GM21381 (cell line): ENCODE measurements around the gene KRTAP10-10.
"Not testable (repeated sequence)": the region's sequence is repeated elsewhere in the genome, so short reads cannot be mapped to it uniquely, and the experiment has no call there.

Source experiments
- ATAC-seq: cut with Tn5 transposase; IDR thresholded peaks from one replicate; pipeline ENCODE4 v1.9.1; 2021; ENCODE audit warnings: mild to moderate bottlenecking, moderate library complexity; ENCODE audit not compliant: unreplicated experiment

KRTAP10-10 gene

GRCh38 chr21:44637018-44637850 lies at the start of gene KRTAP10-10:
Gene KRTAP10-10, plus strand, starts transcription at chr21:44637356. Its CDS starts 62 bp downstream, at chr21:44637418.
- ATAC-seq = no peak

- ATAC-seq = no peak
These were observed 48.1 kb upstream of the KRTAP10-10 start for GRCh38 chr21:44589094-44589493.

- no peak for ATAC-seq
These were observed 47.4 kb upstream of the KRTAP10-10 start for GRCh38 chr21:44589586-44590305.

GRCh38 chr21:44590311-44590721 lies 46.8 kb upstream of the KRTAP10-10 start:
- no peak for ATAC-seq

- not testable (repeated sequence) for ATAC-seq
These were observed 46.0 kb upstream of the KRTAP10-10 start for GRCh38 chr21:44590897-44591800.

GRCh38 chr21:44591801-44592130 lies 45.4 kb upstream of the KRTAP10-10 start:
- not testable (repeated sequence) for ATAC-seq

GRCh38 chr21:44592446-44593311 lies 44.5 kb upstream of the KRTAP10-10 start, which contains the start of gene KRTAP10-6:
Gene KRTAP10-6, minus strand, starts transcription at chr21:44592505. Its CDS starts 21 bp downstream, at chr21:44592484.
- ATAC-seq = no peak

GRCh38 chr21:44593598-44594405 lies 43.4 kb upstream of the KRTAP10-10 start:
- no peak for ATAC-seq

GRCh38 chr21:44594406-44594916 lies 42.7 kb upstream of the KRTAP10-10 start:
- no peak for ATAC-seq

GRCh38 chr21:44595524-44595923 lies 41.6 kb upstream of the KRTAP10-10 start:
- ATAC-seq = no peak

- ATAC-seq = no peak
These were observed 41.0 kb upstream of the KRTAP10-10 start for GRCh38 chr21:44596068-44596725.

GRCh38 chr21:44598061-44598460 lies 39.1 kb upstream of the KRTAP10-10 start:
- no peak for ATAC-seq

- ATAC-seq = no peak
These were observed 37.7 kb upstream of the KRTAP10-10 start for GRCh38 chr21:44599264-44600029.

GRCh38 chr21:44600118-44600978 lies 36.8 kb upstream of the KRTAP10-10 start, which contains the start of gene KRTAP10-7:
Gene KRTAP10-7, plus strand, starts transcription at chr21:44600597. Its CDS starts 25 bp downstream, at chr21:44600622.
- ATAC-seq = not testable (repeated sequence)

- ATAC-seq = not testable (repeated sequence)
These were observed 36.1 kb upstream of the KRTAP10-10 start for GRCh38 chr21:44601091-44601490.

- ATAC-seq = no peak
These were observed 35.3 kb upstream of the KRTAP10-10 start for GRCh38 chr21:44601596-44602462.
